Muscle layer of duodenum (tissue), 2 donors: Measurements from ENCODE around the gene ROBO1.

ENCODE experiments used
- H3K27ac ChIP-seq: one replicate; pipeline ENCODE4 v1.7.0; 2013; ENCODE audit warnings: mild to moderate bottlenecking, low read length
- H3K27me3 ChIP-seq: one replicate; pipeline ENCODE4 v1.7.0; 2013; ENCODE audit warnings: low read depth, mild to moderate bottlenecking, control low read depth, low read length
- H3K36me3 ChIP-seq, 2 donors: one replicate each; pipeline ENCODE4 v1.7.0; 2013; ENCODE audit warnings: low read length in 2 of 2, control low read depth in 1 of 2, mild to moderate bottlenecking in 1 of 2; ENCODE audit not compliant: insufficient read depth in 2 of 2, control insufficient read depth in 1 of 2
- H3K4me1 ChIP-seq, 2 donors: one replicate each; pipeline ENCODE4 v1.7.0; 2013; ENCODE audit warnings: low read length in 2 of 2, mild to moderate bottlenecking in 2 of 2, control low read depth in 1 of 2, moderate library complexity in 1 of 2; ENCODE audit not compliant: insufficient read depth in 2 of 2, control insufficient read depth in 1 of 2
- H3K4me3 ChIP-seq, 2 donors: one replicate each; pipeline ENCODE4 v1.7.0; 2013; ENCODE audit warnings: low read length in 2 of 2, low read depth in 1 of 2, mild to moderate bottlenecking in 1 of 2
- H3K9me3 ChIP-seq, 2 donors: one replicate each; pipeline ENCODE4 v1.7.0; 2013; ENCODE audit warnings: low read length in 2 of 2, control low read depth in 1 of 2, mild to moderate bottlenecking in 1 of 2; ENCODE audit not compliant: control insufficient read depth in 1 of 2
- donor health status: healthy.

ROBO1 gene

DNA sequence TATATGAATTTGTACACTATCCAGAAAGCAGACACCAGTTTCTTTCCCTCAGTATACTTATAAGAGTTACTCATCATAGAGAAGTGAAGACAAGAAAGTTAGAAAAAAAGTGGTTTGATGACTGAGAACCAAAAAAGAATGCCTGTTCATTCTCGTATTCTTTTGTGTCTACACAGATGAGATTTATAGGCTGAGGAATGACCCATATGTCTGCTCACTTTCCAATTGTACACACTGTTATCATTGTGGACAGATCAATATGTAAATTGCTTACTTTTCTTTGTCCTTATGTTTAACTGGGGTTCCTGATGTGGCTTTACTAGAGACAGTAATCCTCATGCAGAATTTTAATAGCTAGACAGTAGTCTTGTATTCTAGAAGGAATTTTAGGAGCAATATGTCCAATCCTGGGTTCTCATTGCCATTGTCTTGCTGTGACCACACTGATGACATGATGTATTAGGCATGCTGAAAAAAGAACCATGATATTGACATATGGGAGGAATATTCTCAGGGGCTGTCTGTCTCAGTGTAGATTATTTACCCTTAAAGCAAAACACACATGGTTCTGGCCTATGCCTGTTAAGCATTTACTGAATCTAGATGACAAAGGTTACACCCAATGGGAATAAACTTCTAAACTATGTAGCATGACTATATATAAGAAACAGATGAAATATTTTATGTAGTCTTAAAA lies 669.7 kb downstream of the ROBO1 start:
- H3K36me3 ChIP-seq, result no peaks in the 10 kb centered on the region
- no peak overlapping the region for H3K4me3 ChIP-seq
- H3K9me3 ChIP-seq, result no peaks in the 10 kb centered on the region
- no peaks in the 10 kb centered on the region for H3K27me3 ChIP-seq
- no peak overlapping the region for H3K27ac ChIP-seq
- H3K4me1 ChIP-seq, result no peaks in the 10 kb centered on the region

DNA sequence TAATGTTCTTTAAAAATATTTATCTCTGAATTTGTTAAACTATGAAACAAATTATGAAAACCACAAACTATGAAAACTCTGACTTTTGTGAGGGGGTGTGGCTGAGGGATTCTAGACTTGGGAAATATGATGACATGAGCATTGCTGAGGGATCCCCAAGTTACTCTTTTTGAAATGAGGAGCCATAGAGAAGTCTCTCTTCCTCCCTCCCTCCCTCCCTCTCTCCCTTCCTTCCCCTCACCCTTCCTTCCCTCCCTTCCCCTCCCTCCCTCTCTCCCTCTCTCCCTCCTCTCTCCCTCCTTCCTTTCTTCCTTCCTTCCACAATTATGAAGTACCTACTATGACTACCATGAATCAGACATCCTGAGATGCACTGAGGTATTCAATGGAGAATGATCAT lies 673.1 kb downstream of the ROBO1 start:
- Histone ChIP-seq H3K36me3 (no peaks in the 10 kb centered on the region), H3K27ac (no peak overlapping the region), H3K27me3 (no peaks in the 10 kb centered on the region), H3K4me1 (no peaks in the 10 kb centered on the region), H3K4me3 (no peak overlapping the region), H3K9me3 (no peaks in the 10 kb centered on the region)

DNA sequence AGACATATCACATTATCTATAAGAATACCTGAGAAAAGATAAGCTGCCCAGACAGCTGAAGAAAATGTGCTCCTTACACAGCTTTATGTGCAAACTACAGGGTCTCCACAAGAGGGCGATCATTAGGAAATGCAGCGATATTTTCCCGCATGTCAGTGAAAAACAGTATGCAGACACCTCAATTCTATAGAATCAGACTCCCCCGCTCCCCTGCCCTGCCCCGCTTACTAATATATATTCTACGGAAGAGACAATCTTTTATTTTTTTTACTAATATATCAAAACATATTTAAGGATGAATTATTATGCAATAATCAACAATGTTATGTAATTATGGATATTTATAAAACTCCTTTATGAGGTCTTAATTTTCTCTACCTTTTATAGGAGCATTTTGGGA lies 681.3 kb downstream of the ROBO1 start:
- no peaks in the 10 kb centered on the region for H3K27me3 ChIP-seq
- H3K4me1 ChIP-seq, result no peaks in the 10 kb centered on the region
- H3K9me3 ChIP-seq, result no peaks in the 10 kb centered on the region
- H3K36me3 ChIP-seq, result no peaks in the 10 kb centered on the region
- no peak overlapping the region for H3K4me3 ChIP-seq
- H3K27ac ChIP-seq, result no peak overlapping the region

DNA sequence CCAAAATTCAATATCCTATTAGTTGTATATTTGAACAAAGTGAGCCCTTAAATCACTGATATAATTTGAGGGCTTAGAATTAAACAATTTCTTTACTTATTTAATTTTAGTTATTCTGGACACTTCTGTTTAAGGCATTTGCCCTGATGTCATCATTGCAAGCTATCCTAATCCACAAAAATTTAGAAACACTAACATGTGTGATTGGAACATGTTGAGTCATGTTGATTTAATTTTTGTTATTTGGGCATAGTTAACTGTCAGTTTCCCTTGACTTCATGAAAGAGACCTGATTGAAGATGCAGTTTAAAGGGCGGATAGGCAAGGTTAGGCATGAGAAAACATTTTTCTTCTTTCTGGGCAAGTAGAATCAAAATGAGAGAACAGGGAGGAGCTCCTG lies 682.6 kb downstream of the ROBO1 start:
- Histone ChIP-seq H3K4me3 (no peak overlapping the region), H3K27ac (no peak overlapping the region), H3K4me1 (no peaks in the 10 kb centered on the region), H3K36me3 (no peaks in the 10 kb centered on the region), H3K27me3 (no peaks in the 10 kb centered on the region), H3K9me3 (no peaks in the 10 kb centered on the region)

DNA sequence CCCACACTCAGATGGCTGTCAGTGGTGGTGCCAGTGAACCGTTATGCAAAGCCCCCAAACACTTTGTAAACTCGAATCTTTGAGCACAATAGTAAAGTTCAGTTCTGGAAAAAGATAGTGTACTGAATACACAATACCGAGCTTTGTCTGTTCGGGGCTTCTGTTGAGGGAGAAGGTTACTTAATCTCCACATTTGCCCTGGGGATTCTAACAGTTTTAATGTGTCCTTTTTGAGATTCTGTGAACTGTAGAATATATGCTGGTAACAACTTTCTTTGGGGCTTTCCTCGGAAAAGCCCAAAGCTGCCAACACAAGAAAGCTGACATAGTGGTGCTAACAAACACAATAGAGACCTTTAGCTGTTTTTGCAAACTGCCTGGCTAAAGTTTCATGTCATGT lies 686.5 kb downstream of the ROBO1 start:
- Histone ChIP-seq H3K27ac (no peak overlapping the region), H3K27me3 (no peaks in the 10 kb centered on the region), H3K4me1 (no peaks in the 10 kb centered on the region), H3K4me3 (no peak overlapping the region), H3K9me3 (no peaks in the 10 kb centered on the region), H3K36me3 (no peaks in the 10 kb centered on the region)

DNA sequence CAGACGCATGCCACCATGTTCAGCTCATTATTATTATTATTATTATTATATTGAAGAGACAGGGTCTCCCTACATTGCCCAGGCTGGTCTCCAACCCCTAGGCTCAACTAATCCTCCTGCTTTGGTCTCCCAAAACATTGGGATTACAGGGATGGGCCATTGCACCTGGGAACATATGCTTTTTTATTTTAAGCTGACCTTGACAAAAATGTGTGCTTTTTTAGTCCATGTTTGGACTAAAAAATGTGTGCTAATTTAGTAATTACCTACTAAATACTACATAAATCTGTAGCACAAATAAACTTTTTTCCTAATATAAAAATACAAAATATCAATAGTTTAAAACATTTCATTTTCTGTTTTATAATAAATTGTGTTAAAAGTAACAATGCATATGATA lies 693.2 kb downstream of the ROBO1 start:
- H3K27me3 ChIP-seq, result no peaks in the 10 kb centered on the region
- H3K27ac ChIP-seq, result no peak overlapping the region
- H3K4me3 ChIP-seq, result no peak overlapping the region
- no peaks in the 10 kb centered on the region for H3K9me3 ChIP-seq
- H3K36me3 ChIP-seq, result no peaks in the 10 kb centered on the region
- no peaks in the 10 kb centered on the region for H3K4me1 ChIP-seq

DNA sequence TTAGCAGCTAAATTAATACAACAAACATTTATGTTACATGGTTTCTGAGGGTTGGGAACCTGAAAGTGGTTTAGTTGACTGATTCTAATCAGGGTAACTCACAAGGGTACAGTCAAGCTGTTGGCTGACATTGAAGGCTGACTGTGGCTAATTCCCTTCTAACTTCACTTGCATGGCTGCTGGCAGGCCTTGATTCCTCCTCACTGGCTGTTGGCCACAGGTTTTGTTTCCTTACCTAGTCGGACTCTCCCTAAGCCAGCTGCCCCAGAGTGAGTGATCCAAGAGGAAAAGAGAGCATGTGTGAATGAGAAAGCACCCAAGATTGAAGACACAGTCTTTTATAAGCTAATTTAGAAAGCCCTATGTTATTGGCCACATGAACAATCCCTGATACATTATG lies 700.1 kb downstream of the ROBO1 start:
- Histone ChIP-seq H3K4me1 (no peaks in the 10 kb centered on the region), H3K36me3 (no peaks in the 10 kb centered on the region), H3K27ac (no peak overlapping the region), H3K27me3 (no peaks in the 10 kb centered on the region), H3K9me3 (no peaks in the 10 kb centered on the region), H3K4me3 (no peak overlapping the region)

DNA sequence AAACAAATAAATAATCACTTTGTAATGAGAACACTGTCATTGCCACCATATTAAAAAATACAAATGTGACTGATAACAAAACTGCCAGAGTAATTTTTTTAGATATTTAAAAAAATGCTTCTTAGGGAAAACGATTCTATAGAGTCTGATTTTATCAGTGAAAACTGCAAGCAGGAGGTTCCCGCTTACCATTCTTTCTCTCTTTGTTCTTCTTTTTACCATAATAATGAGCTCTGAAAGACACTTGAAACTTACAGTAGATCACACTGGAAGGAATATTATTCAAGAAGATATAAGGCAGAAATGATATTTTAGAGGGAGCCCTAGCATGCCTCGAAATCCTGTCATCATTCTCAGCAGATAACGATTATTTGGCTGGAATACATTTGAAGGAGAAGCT lies 701.3 kb downstream of the ROBO1 start:
- H3K27ac ChIP-seq, result no peak overlapping the region
- H3K4me3 ChIP-seq, result no peak overlapping the region
- no peaks in the 10 kb centered on the region for H3K36me3 ChIP-seq
- H3K27me3 ChIP-seq, result no peaks in the 10 kb centered on the region
- H3K9me3 ChIP-seq, result no peaks in the 10 kb centered on the region
- H3K4me1 ChIP-seq, result no peaks in the 10 kb centered on the region

DNA sequence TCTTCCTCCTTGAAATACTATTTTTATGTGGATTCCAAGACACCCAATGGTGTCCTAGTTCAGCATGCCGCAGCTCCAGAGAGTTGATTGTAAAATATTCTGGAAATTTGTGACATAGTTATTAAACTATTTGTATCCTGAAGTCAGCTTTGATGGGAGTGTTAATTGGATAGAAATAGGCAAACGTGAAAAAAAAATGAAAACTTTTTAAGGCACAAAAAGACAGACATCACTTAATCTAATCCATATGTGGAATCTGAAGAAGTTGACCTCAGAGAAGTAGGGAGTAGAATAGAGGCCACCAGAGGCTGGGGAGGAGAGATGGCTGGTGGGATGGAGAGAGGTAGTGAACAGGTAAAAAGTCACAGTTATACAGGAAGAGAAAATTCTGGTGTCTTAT lies 704.2 kb downstream of the ROBO1 start:
- H3K36me3 ChIP-seq, result no peaks in the 10 kb centered on the region
- H3K27me3 ChIP-seq, result no peaks in the 10 kb centered on the region
- no peak overlapping the region for H3K27ac ChIP-seq
- H3K4me3 ChIP-seq, result no peak overlapping the region
- H3K9me3 ChIP-seq, result no peaks in the 10 kb centered on the region
- H3K4me1 ChIP-seq, result no peaks in the 10 kb centered on the region

DNA sequence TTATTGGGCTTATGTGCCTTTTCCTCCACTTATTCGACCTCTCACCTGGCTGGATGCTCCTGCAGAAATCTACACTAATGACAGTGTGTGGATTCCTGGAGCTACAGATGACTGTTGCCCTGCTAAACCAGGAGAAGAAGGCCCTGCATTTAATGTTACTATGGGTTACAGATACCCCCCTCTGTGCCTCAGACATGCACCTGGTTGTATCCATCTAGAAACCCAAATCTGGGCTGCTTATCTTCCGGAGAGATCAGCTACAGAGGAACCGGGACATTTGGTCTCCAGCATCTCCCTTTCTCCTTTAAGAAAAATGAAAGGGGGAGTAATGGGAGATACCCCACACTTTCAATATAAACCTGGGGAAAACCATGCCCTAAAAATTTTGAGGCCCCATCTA lies 710.0 kb downstream of the ROBO1 start:
- no peaks in the 10 kb centered on the region for H3K9me3 ChIP-seq
- H3K27ac ChIP-seq, result no peak overlapping the region
- H3K27me3 ChIP-seq, result no peaks in the 10 kb centered on the region
- H3K4me3 ChIP-seq, result no peak overlapping the region
- no peaks in the 10 kb centered on the region for H3K36me3 ChIP-seq
- H3K4me1 ChIP-seq, result no peaks in the 10 kb centered on the region

DNA sequence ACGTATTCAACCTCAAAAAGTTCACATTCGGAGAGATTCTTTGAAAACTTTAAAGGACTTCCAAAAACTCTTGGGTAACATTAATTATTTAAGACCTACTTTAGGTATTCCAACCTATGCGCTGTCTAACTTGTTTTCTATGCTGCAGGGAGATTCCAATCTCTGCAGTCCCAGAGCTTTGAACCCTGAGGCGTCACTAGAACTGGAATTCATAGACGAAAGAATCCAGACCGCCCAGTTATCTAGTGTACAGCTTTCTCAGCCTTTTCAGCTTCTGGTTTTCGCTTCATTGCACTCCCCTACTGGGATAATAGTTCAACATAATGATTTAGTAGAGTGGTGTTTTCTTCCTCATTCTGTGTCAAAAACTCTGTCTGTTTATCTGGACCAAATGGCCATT lies 711.3 kb downstream of the ROBO1 start:
- H3K27me3 ChIP-seq, result no peaks in the 10 kb centered on the region
- no peak overlapping the region for H3K27ac ChIP-seq
- peaks cover 0 to 5% of the 10 kb centered on the region in 2 donors for H3K9me3 ChIP-seq
- H3K4me1 ChIP-seq, result no peaks in the 10 kb centered on the region
- H3K4me3 ChIP-seq, result no peak overlapping the region
- H3K36me3 ChIP-seq, result no peaks in the 10 kb centered on the region

DNA sequence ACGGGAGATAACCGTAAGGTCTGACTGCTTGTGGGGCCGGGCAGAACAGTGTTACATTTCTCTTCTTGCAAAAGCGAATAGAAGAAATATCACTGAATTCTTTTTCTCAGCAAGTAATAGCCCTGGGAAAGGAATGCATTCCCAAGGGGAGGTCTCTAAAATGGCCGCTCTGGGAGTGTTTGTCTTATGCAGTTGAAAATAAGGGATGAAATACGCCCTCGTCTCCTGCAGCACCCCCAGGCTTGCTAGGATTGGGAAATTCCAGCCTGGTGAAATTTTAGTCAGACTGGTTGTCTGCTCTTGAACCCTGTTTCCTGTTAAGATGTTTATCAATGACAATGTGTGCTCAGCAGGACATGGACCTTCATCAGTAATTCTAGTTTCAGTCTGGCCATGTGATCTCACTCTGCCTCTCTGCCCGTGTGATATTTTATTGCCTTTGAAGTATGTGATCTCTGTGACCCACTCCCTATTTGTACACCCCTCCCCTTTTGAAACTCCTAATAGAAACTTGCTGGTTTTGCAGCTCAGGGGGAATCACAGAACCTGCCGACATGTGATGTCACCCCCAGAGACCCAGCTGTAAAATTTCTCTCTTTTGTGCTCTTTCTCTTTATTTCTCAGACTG lies 715.6 kb downstream of the ROBO1 start:
- Histone ChIP-seq H3K4me3 (no peak overlapping the region), H3K27me3 (no peaks in the 10 kb centered on the region), H3K4me1 (no peaks in the 10 kb centered on the region), H3K27ac (no peak overlapping the region), H3K36me3 (no peaks in the 10 kb centered on the region), H3K9me3 (peaks cover 0 to 5% of the 10 kb centered on the region in 2 donors)
